Measurements from ENCODE around the gene RHOA.

Gene RHOA

DNA sequence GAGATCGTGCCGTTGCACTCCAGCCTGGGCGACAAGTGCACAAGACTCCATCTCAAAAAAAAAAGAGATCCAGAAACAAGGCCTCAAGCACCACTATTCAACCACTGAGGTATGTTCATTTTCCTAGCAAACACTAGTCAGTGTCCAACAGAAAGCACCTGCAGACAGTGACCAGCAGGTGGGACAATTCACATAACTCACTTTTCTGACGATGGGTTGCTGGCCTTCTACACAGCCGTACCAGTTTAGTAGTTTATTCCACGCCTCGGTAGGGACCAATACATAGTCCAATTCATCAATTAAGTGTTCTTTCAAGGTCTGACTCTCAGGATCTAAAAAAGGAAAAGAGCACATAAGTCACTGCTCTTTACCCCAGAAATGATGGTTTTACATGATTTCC, 84.3 kb downstream of the RHOA start:
- DNase-seq (ENCODE audit: low read depth in 2 of 2): no peak

DNA sequence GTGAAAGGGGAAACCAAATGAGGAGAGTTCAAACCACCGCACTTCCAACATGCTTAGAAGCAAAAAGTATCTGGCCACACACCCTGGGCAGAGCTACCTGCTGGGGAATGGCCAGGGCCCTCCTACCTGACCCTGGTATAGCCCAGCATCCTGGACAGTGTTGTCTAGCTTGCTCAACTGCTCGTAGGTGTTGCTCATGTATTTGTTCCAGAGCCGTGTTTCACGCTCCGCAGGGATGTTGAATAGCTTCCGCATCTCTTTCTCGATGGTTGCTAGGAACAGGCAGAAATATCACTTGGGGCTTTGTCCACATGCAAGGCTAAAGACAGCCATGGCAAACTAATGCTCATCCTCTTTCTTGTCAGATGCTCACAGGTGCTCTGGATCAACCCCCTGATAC, 87.0 kb downstream of the RHOA start:
- no peak for DNase-seq (ENCODE audit: low read depth in 2 of 2)

DNA sequence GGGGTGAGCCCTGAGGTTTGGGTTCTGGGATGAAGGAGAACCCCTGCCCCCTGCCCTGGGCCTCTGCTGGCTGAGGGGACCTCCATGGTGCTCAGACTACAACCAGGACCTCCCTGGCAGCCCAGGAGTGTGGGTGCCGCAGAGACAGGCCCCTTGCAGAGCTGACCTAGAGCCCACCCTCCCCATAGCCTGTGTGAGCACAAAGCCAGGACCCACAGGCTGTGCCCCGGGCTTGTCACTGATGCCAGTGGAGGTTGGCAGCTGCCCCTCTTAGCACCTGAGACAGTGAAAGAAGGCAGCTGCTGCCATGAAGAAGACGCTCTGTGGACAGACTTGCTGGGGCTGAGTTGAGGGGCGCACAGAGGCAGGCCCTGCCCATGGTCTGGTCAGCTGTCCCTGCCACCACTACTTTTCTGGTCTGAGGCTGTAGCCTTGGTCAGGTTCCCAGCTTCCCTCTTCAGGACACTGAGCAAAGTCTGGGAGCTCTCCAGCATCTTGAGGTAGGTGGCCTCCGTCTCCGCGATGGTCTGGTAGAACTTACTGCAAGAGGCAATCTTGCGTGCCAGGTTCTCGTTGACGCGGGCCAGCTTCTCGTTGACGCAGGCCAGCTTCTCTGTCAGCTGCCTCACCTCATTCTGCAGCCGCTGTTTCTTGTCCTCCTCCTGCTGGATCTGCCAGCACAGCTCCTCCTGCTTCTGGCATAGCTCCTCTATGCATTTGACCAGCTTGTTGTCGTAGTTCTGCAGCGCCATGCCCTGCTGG, 94.9 kb downstream of the RHOA start:
- DNase-seq (ENCODE audit: low read depth in 2 of 2): no peak

DNA sequence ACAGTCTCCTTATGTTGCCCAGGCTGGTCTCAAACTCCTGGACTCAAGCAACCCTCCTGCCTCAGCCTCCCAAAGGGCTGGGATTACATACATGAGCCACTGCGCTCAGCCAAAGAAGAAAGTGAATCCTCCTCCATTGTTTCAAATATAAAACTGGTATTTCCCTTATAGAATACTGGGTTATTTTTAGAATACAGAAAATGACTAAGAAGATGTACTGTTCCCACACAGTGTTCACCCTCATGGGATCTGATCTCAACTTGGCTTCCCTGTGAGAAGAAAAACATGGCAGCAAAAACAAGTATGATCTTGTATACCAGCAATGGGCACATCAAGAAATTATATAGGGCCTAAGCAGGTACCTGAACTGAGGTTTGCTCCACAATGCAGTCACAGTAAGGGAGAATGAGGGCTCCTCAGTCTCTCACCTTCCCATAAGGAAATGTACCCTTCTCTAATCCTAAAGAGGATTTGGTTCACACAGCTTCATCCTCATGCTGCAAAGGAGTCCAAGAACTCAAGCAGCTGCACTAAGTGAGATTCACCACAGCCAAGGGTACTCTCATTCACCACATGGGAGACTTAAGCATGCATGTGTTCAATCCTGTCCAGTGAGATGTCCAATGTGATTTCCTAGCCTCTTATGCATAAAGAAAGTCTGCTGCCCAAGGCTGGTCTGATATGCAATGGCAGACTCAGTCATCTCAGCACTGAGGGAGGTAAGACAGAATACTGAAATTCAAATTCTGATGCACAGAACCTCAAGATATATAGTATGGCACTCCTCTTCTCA, 97.7 kb downstream of the RHOA start:
- DNase-seq (ENCODE audit: low read depth in 2 of 2): no peak

DNA sequence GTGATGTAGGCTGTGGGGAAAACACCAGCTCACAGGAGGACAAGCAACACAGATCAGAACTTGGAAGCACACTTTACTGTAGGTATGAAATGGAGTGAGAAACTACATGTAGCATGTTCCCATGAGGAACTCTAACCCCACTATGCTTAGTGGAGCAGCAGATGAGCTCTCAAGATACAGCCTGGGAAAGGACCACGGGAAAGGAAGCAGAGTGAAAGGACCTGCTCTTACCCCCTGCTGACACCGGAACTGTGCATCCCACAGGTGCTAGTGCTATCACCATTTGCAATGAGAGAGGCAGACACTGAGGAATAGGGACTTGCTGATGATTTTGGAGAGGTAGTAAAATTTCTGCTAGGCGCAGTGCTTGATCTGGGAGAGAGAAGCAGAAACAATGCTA, 100.5 kb downstream of the RHOA start:
- no peak for DNase-seq (ENCODE audit: low read depth in 2 of 2)

DNA sequence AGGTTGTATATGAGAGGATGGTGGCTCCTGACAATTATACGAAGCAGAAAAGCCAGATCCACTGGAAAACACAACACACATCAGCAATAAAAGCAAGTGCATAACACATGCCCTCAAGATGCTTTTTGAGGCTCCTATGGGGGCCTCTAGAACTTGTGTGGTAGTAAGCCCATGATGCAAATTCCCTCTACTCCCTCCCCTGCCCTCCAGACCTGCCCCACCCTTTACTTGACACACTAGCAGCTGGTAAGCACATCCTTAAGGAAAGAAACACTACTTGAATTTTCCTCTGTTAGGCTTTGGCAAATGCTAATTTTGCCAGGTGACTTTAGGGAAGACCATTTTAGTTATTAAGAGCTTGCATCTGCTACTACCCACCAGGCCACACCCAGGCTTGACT, 101.1 kb downstream of the RHOA start:
- no peak for DNase-seq (ENCODE audit: low read depth in 2 of 2)

Data from stimulated activated CD4-positive, alpha-beta T cell treated with anti-CD3 and anti-CD28 coated beads, Interleukin-12 subunit alpha, Interleukin-12 subunit beta, amount 100 ng/mL, for 24 hours (primary cell).